Endothelial cell (in vitro differentiated cells): ENCODE data around the gene C22orf31. TPM values are rescaled to one million over a fixed set of nuclear protein-coding genes. Genes with fewer than 3 reads are reported as not detected.

Source experiments
- DNase-seq: peaks from one replicate; pipeline ENCODE4 v3.0.0; 2021; ENCODE audit warnings: low spot score
- H3K27ac Mint-ChIP-seq: one replicate; pipeline ENCODE4 v1.8.0; 2021; ENCODE audit warnings: mixed read lengths, inconsistent platforms; ENCODE audit not compliant: unreplicated experiment
- H3K27me3 Mint-ChIP-seq: one replicate; pipeline ENCODE4 v1.8.0; 2021; ENCODE audit warnings: mild to moderate bottlenecking, moderate library complexity, mixed read lengths, inconsistent platforms; ENCODE audit not compliant: unreplicated experiment
- H3K36me3 Mint-ChIP-seq: one replicate; pipeline ENCODE4 v1.8.0; 2021; ENCODE audit warnings: mild to moderate bottlenecking, low read depth, mixed read lengths, inconsistent platforms; ENCODE audit not compliant: unreplicated experiment
- H3K4me1 Mint-ChIP-seq: one replicate; pipeline ENCODE4 v1.8.0; 2021; ENCODE audit warnings: mild to moderate bottlenecking, mixed read lengths, inconsistent platforms; ENCODE audit not compliant: unreplicated experiment
- H3K4me3 Mint-ChIP-seq: one replicate; pipeline ENCODE4 v1.8.0; 2021; ENCODE audit warnings: mild to moderate bottlenecking, mixed read lengths, inconsistent platforms; ENCODE audit not compliant: unreplicated experiment
- H3K9me3 Mint-ChIP-seq: one replicate; pipeline ENCODE4 v1.8.0; 2021; ENCODE audit warnings: mixed read lengths, inconsistent platforms; ENCODE audit not compliant: unreplicated experiment
- CTCF ChIP-seq: fragments of 200-600 bp; sonication (generic); IDR thresholded peaks from one replicate; pipeline ENCODE4 v1.5.0; 2021; ENCODE audit warnings: antibody characterized with exemption; ENCODE audit not compliant: unreplicated experiment
- total RNA-seq: library from RNA; stranded (reverse); fragmentation: NEBNext Ultra II Directional; extraction: Animal tissue kit (Norgen Biotek cat#: 25700); gene quantifications from one replicate; pipeline ENCODE4 v1.2.1, GENCODE V29; 2021; ENCODE audit not compliant: unreplicated experiment

The C22orf31 gene
- total RNA-seq, 1 donor from 2014 or later, result not detected

GRCh38 chr22:29056472-29056871 is 5.2 kb downstream of the C22orf31 start:
- no peak for TF ChIP-seq CTCF
- DNase-seq, result no peak
- no peak overlapping the region for H3K4me3 Mint-ChIP-seq
- no peak overlapping the region for H3K27ac Mint-ChIP-seq
- H3K36me3 Mint-ChIP-seq, result no peaks in the 10 kb centered on the region
- H3K27me3 Mint-ChIP-seq, result peaks cover 5% of the 10 kb centered on the region
- peaks cover 14% of the 10 kb centered on the region for H3K4me1 Mint-ChIP-seq
- H3K9me3 Mint-ChIP-seq, result no peaks in the 10 kb centered on the region

GRCh38 chr22:29055192-29055830 is 6.3 kb downstream of the C22orf31 start:
- Mint-ChIP-seq H3K27ac (no peak overlapping the region), H3K4me3 (no peak overlapping the region), H3K9me3 (no peaks in the 10 kb centered on the region), H3K36me3 (no peaks in the 10 kb centered on the region), H3K27me3 (peaks cover 4% of the 10 kb centered on the region), H3K4me1 (peaks cover 3% of the 10 kb centered on the region)
- no peak for TF ChIP-seq CTCF
- DNase-seq, result no peak

- Mint-ChIP-seq H3K4me1 (peaks cover 2% of the 10 kb centered on the region), H3K9me3 (no peaks in the 10 kb centered on the region), H3K4me3 (no peak overlapping the region), H3K36me3 (no peaks in the 10 kb centered on the region), H3K27me3 (peaks cover 1% of the 10 kb centered on the region), H3K27ac (no peak overlapping the region)
- TF ChIP-seq CTCF, result no peak
- no peak for DNase-seq
These were observed 7.3 kb downstream of the C22orf31 start for GRCh38 chr22:29054251-29054767.

GRCh38 chr22:29053048-29053702 is 8.5 kb downstream of the C22orf31 start:
- no peaks in the 10 kb centered on the region for H3K36me3 Mint-ChIP-seq
- DNase-seq, result no peak
- peaks cover 1% of the 10 kb centered on the region for H3K4me1 Mint-ChIP-seq
- no peak for TF ChIP-seq CTCF
- no peak overlapping the region for H3K4me3 Mint-ChIP-seq
- no peak overlapping the region for H3K27ac Mint-ChIP-seq
- peaks cover 3% of the 10 kb centered on the region for H3K27me3 Mint-ChIP-seq
- no peaks in the 10 kb centered on the region for H3K9me3 Mint-ChIP-seq

GRCh38 chr22:29050457-29050856 is 11.2 kb downstream of the C22orf31 start:
- DNase-seq, result no peak
- Mint-ChIP-seq H3K27ac (no peak overlapping the region), H3K27me3 (peaks cover 2% of the 10 kb centered on the region), H3K9me3 (no peaks in the 10 kb centered on the region), H3K36me3 (no peaks in the 10 kb centered on the region), H3K4me1 (no peaks in the 10 kb centered on the region), H3K4me3 (no peak overlapping the region)
- no peak for TF ChIP-seq CTCF
